Measurements from ENCODE around the gene TMEM134. TPM values are rescaled to one million over a fixed set of nuclear protein-coding genes. Genes with fewer than 3 reads are reported as not detected.

Gene TMEM134
- total RNA-seq, 1 donor from 2014 or later: 38.0 TPM

- Histone ChIP-seq H2AFZ (ENCODE audit: low read depth, low read length) (peak overlapping the region; percentile 72), H3K79me2 (ENCODE audit: insufficient read depth, low read length) (peaks cover 9% of the 10 kb centered on the region), H3K36me3 (ENCODE audit: insufficient read depth, low read length) (no peaks in the 10 kb centered on the region), H3K9me3 (ENCODE audit: insufficient read depth, low read depth, low read length) (no peaks in the 10 kb centered on the region), H4K20me1 (ENCODE audit: insufficient read depth, low read length) (no peaks in the 10 kb centered on the region), H3K27me3 (ENCODE audit: insufficient read depth, low read length) (peaks cover 2% of the 10 kb centered on the region), H3K4me3 (ENCODE audit: insufficient read depth, low read depth, low read length) (peak overlapping the region; percentile 70), H3K4me2 (ENCODE audit: low read length) (peak overlapping the region; percentile 94), H3K9ac (ENCODE audit: low read length) (peak overlapping the region; percentile 84), H3K27ac (ENCODE audit: low read depth, low read length) (peak overlapping the region; percentile 40), H3K4me1 (ENCODE audit: insufficient read depth, low read length) (peaks cover 16% of the 10 kb centered on the region)
- H3K9me3 Mint-ChIP-seq (ENCODE audit: unreplicated experiment): no peaks in the 10 kb centered on the region
- DNase-seq (ENCODE audit: low read depth) (peak; percentile 38), FAIRE-seq (no peak)
- peak overlapping the region; percentile 77 for H3K4me3 Mint-ChIP-seq (ENCODE audit: unreplicated experiment)
- peaks cover 5% of the 10 kb centered on the region for H3K36me3 Mint-ChIP-seq (ENCODE audit: low read depth, unreplicated experiment)
- no peaks in the 10 kb centered on the region for H3K27me3 Mint-ChIP-seq (ENCODE audit: low read depth, unreplicated experiment)
- H3K27ac Mint-ChIP-seq (ENCODE audit: unreplicated experiment): peak overlapping the region; percentile 18
- TF ChIP-seq EZH2 (IDR thresholded peaks at IDR 0.05; ENCODE audit: insufficient read depth, low read length): no peak
- no peak for TF ChIP-seq CTCF (IDR thresholded peaks at IDR 0.05; ENCODE audit: insufficient read depth, low read depth, low read length)
- H3K4me1 Mint-ChIP-seq (ENCODE audit: low read depth, unreplicated experiment): peaks cover 4% of the 10 kb centered on the region
Measured at GRCh38 chr11:67464411-67465188, 4.5 kb downstream of the TMEM134 start.

GRCh38 chr11:67463680-67464410 is 5.2 kb downstream of the TMEM134 start:
- no peaks in the 10 kb centered on the region for H3K9me3 ChIP-seq (ENCODE audit: insufficient read depth, low read depth, low read length)
- H3K36me3 ChIP-seq (ENCODE audit: insufficient read depth, low read length): no peaks in the 10 kb centered on the region
- peaks cover 5% of the 10 kb centered on the region for H3K36me3 Mint-ChIP-seq (ENCODE audit: low read depth, unreplicated experiment)
- H3K4me1 Mint-ChIP-seq (ENCODE audit: low read depth, unreplicated experiment): peaks cover 4% of the 10 kb centered on the region
- no peak for DNase-seq (ENCODE audit: low read depth)
- H3K27ac ChIP-seq (ENCODE audit: low read depth, low read length): no peak overlapping the region
- peaks cover 9% of the 10 kb centered on the region for H3K79me2 ChIP-seq (ENCODE audit: insufficient read depth, low read length)
- H3K27me3 Mint-ChIP-seq (ENCODE audit: low read depth, unreplicated experiment): no peaks in the 10 kb centered on the region
- peak overlapping the region; percentile 18 for H3K27ac Mint-ChIP-seq (ENCODE audit: unreplicated experiment)
- H3K4me3 Mint-ChIP-seq (ENCODE audit: unreplicated experiment): peak overlapping the region; percentile 77
- H3K9ac ChIP-seq (ENCODE audit: low read length): no peak overlapping the region
- H4K20me1 ChIP-seq (ENCODE audit: insufficient read depth, low read length): no peaks in the 10 kb centered on the region
- no peaks in the 10 kb centered on the region for H3K9me3 Mint-ChIP-seq (ENCODE audit: unreplicated experiment)
- peaks cover 16% of the 10 kb centered on the region for H3K4me1 ChIP-seq (ENCODE audit: insufficient read depth, low read length)
- no peak for TF ChIP-seq CTCF (IDR thresholded peaks at IDR 0.05; ENCODE audit: insufficient read depth, low read depth, low read length)
- H3K4me2 ChIP-seq (ENCODE audit: low read length): peak overlapping the region; percentile 94
- peak overlapping the region; percentile 72 for H2AFZ ChIP-seq (ENCODE audit: low read depth, low read length)
- peak overlapping the region; percentile 34 for H3K4me3 ChIP-seq (ENCODE audit: insufficient read depth, low read depth, low read length)
- no peak for FAIRE-seq
- peaks cover 2% of the 10 kb centered on the region for H3K27me3 ChIP-seq (ENCODE audit: insufficient read depth, low read length)
